Stomach (tissue), 9 donors: ENCODE results near the gene TMEM9B. TPM values are rescaled to one million over a fixed set of nuclear protein-coding genes. Genes with fewer than 3 reads are reported as not detected.

Experiments used
- DNase-seq, 2 donors: peaks; one replicate each; pipeline versions ENCODE4 v3.0.0 to v3.0.0-alpha.2; 2013 to 2019
- H3K27ac ChIP-seq, 5 donors: fragments of 200-600 bp in 4 of 5; sonication (generic) in 4 of 5; one replicate each; pipeline ENCODE4 v1.5.1; 2013 to 2019; ENCODE audit warnings: mild to moderate bottlenecking in 1 of 5, moderate library complexity in 1 of 5
- H3K27me3 ChIP-seq, 3 donors: fragments of 200-600 bp; sonication (generic); one replicate each; pipeline ENCODE4 v1.5.1; 2017 to 2019; ENCODE audit warnings: mixed run types in 1 of 3
- H3K36me3 ChIP-seq, 4 donors: fragments of 200-600 bp; sonication (generic); 1 replicate in 3 of 4; 2 replicates in 1 of 4; pipeline ENCODE4 v1.5.1; 2016 to 2019
- H3K4me1 ChIP-seq, 4 donors: fragments of 200-600 bp; sonication (generic); one replicate each; pipeline ENCODE4 v1.5.1; 2016 to 2019
- H3K4me3 ChIP-seq, 4 donors: fragments of 200-600 bp; sonication (generic) in 3 of 4; one replicate each; pipeline ENCODE4 v1.5.1; 2016 to 2019; ENCODE audit warnings: mild to moderate bottlenecking in 1 of 4
- H3K9me3 ChIP-seq, 4 donors: fragments of 200-600 bp; sonication (generic); one replicate each; pipeline ENCODE4 v1.5.1; 2016 to 2019
- EP300 ChIP-seq: sonication (generic); formaldehyde crosslinking; IDR thresholded peaks from one replicate; pipeline ENCODE4 v1.6.1; 2017; ENCODE audit warnings: antibody characterized with exemption
- POLR2A ChIP-seq, 4 donors: fragments of 450-650 bp; IDR thresholded peaks; one replicate each; pipeline ENCODE4 v1.6.1; 2016; ENCODE audit warnings: antibody characterized with exemption in 4 of 4, control low read depth in 2 of 4, mild to moderate bottlenecking in 1 of 4, moderate library complexity in 1 of 4
- POLR2AphosphoS5 ChIP-seq, 3 donors: sonication (generic); formaldehyde crosslinking; IDR thresholded peaks; one replicate each; pipeline ENCODE4 v1.6.1; 2016; ENCODE audit warnings: antibody characterized with exemption in 3 of 3
- WGBS, 5 donors: extraction: QIAGEN DNeasy Blood & Tissue Kit in 3 of 5; methylation state at CpG; one replicate each; pipeline versions ENCODE4 v1.1.5 to v1.1.7; 2013 to 2018; 5-methylcytosine and 5-hydroxymethylcytosine counted together
- intact Hi-C: fragments of 100-400 bp; cut with DNase I; formaldehyde crosslinking; loops from one replicate; pipeline ENCODE4 v1.15.1; 2023; ENCODE audit warnings: low total_unique reads
- polyA plus RNA-seq, 3 donors: library from polyadenylated mRNA; stranded (reverse); fragments of 200-250 nt; gene quantifications; one replicate each; pipeline ENCODE4 v1.2.3, GENCODE V29; 2013
- total RNA-seq, 5 donors: library from RNA; depleted of rRNA; stranded (reverse); fragments of >200 nt; gene quantifications; one replicate each; pipeline versions ENCODE4 v1.1.0 to v1.2.3, GENCODE V29; 2014 to 2016
- TF ChIP-seq, protein P1 (sequence below), 7 experiments: fragments of 450-650 bp in 4 of 7; fragments of 200-600 bp in 3 of 7; sonication (generic) in 3 of 7; IDR thresholded peaks; one replicate each; pipeline ENCODE4 v1.5.1; 2016 to 2019; ENCODE audit warnings: antibody characterized with exemption in 7 of 7, control low read depth in 2 of 7, mild to moderate bottlenecking in 1 of 7
- donor health status: healthy with polysubstance abuse.
- donor health status: Bipolar disorder and iron deficiency.
- donor health status: healthy.

Gene TMEM9B
- total and polyA plus RNA-seq, 8 donors: 0.58 to 74.4 (median 30.9) TPM

- Histone ChIP-seq H3K27me3 (no peaks in the 10 kb centered on the region), H3K4me1 (peaks cover 19 to 57% (median 48%) of the 10 kb centered on the region in 4 donors), H3K9me3 (no peaks in the 10 kb centered on the region), H3K36me3 (peaks cover 0 to 11% (median 6%) of the 10 kb centered on the region in 4 donors), H3K4me3 (no peak overlapping the region), H3K27ac (peak overlapping the region in 1 of 5 donors; percentile 2)
- TF ChIP-seq POLR2AphosphoS5 (IDR thresholded peaks at IDR 0.05) (no peak), POLR2A (IDR thresholded peaks at IDR 0.05) (no peak), EP300 (no peak)
- TF ChIP-seq, protein P1, sequence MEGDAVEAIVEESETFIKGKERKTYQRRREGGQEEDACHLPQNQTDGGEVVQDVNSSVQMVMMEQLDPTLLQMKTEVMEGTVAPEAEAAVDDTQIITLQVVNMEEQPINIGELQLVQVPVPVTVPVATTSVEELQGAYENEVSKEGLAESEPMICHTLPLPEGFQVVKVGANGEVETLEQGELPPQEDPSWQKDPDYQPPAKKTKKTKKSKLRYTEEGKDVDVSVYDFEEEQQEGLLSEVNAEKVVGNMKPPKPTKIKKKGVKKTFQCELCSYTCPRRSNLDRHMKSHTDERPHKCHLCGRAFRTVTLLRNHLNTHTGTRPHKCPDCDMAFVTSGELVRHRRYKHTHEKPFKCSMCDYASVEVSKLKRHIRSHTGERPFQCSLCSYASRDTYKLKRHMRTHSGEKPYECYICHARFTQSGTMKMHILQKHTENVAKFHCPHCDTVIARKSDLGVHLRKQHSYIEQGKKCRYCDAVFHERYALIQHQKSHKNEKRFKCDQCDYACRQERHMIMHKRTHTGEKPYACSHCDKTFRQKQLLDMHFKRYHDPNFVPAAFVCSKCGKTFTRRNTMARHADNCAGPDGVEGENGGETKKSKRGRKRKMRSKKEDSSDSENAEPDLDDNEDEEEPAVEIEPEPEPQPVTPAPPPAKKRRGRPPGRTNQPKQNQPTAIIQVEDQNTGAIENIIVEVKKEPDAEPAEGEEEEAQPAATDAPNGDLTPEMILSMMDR (IDR thresholded peaks at IDR 0.05): no peak
- no peak for DNase-seq
- 49 to 62% (median 54%) methylated on average over 2 of the region's 2 CpGs for WGBS, 5 donors
- intact Hi-C loops: loop anchor here (10.0 kb wide), 1 partner anchor 277 kb away; the partner anchor contains the start of genes RPL27A and TRIM66
These were observed 2.8 kb downstream of the TMEM9B start for GRCh38 chr11:8961401-8961800.

DNA sequence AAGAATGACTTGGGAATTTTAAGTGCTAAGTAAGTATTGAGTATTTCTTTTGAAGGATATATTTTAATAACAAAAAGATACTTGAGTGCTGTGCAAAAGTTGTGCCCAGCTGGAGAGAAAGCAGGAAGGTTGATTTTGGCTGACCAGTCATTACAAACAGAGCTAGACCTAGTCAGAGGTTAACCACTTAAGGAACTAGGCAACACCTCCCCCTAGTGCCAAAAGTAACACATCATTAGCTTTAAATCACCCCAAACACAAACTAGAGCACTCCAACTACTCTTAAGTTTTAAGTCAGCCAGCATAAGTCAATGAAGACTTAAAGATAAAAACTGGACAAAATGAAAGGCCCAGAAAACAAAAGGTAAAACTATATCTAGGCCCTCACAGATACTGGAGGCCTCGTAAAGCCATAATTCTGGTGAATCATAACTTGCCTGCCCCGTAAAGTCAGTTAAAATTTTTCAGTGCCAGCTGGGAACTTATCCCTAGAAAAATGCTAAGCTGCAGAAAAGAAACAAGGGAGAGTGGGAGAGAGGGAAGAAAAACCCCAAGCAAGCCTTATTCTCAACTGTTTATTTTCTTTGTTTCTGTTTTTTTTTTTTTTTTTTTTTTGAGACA lies 4.6 kb downstream of the TMEM9B start:
- peak overlapping the region in 4 of 5 donors; percentile 54 to 75 (median 70) for H3K27ac ChIP-seq
- intact Hi-C loops: loop anchor here (10.0 kb wide), 1 partner anchor 275 kb away; the partner anchor contains the start of genes RPL27A and TRIM66
- WGBS, 5 donors: 6 to 41% (median 18%) methylated on average over 2 of the region's 2 CpGs
- DNase-seq: peak in 1 of 2 donors; percentile 90
- peaks cover 11 to 28% (median 23%) of the 10 kb centered on the region in 4 donors for H3K36me3 ChIP-seq
- TF ChIP-seq POLR2A (IDR thresholded peaks at IDR 0.05): no peak
- TF ChIP-seq, protein P1 (IDR thresholded peaks at IDR 0.05): peak in 5 of 7 experiments; percentile 28 to 66 (median 43)
- TF ChIP-seq POLR2AphosphoS5 (IDR thresholded peaks at IDR 0.05): peak in 1 of 3 donors; percentile 71
- no peak overlapping the region for H3K4me3 ChIP-seq
- no peaks in the 10 kb centered on the region for H3K9me3 ChIP-seq
- no peaks in the 10 kb centered on the region for H3K27me3 ChIP-seq
- peaks cover 19 to 47% (median 36%) of the 10 kb centered on the region in 4 donors for H3K4me1 ChIP-seq

DNA sequence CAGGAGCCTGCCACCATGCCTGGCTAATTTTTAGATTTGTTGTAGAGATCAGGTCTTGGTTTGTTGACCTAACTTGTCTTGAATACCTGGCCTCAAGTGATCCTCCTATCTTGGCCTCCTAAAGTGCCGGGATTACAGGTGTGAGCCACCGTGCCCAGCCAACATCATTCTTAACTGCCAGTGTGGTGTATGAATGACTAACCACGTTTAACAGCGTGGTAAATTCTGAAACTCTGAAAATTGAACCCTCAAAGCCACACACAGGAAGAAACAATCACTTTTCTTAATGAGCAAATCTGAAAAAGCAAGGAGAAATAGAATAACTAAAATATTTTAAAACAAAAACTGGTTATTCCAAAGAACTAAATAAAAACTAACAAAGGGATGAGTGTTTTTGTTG lies 7.4 kb downstream of the TMEM9B start:
- Histone ChIP-seq H3K4me1 (peaks cover 6 to 28% (median 17%) of the 10 kb centered on the region in 4 donors), H3K27me3 (no peaks in the 10 kb centered on the region), H3K36me3 (peaks cover 20 to 56% (median 51%) of the 10 kb centered on the region in 4 donors), H3K9me3 (no peaks in the 10 kb centered on the region), H3K4me3 (no peak overlapping the region), H3K27ac (no peak overlapping the region)
- TF ChIP-seq POLR2A (IDR thresholded peaks at IDR 0.05) (no peak), POLR2AphosphoS5 (IDR thresholded peaks at IDR 0.05) (no peak), EP300 (no peak)
- TF ChIP-seq, protein P1 (IDR thresholded peaks at IDR 0.05): no peak
- intact Hi-C loops: no loop called here
- 80 to 84% (median 82%) methylated on average over 4 of the region's 4 CpGs for WGBS, 5 donors
- no peak for DNase-seq

DNA sequence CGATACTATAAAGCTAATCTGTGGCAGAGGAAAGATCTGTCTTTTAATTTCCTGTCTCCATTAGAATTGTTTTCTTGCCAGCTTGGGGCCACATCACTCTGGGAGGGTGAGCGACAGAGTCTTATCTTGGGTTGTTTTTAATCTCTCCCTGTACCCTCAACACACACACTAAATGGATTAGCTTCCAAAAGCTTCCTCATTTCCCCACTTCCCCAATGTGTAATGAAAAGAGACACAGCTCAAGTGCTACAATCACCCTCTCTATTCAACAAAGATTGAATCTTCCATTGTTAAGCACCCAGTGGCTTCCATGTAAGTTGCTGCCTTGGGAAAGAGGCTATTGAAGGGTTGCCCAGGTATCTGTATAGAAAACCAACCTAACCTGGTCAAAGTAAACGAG lies 15.4 kb downstream of the TMEM9B start:
- intact Hi-C loops: no loop called here
- Histone ChIP-seq H3K36me3 (peaks cover 9 to 72% (median 67%) of the 10 kb centered on the region in 4 donors), H3K27ac (no peak overlapping the region), H3K4me1 (peaks cover 0 to 8% (median 0%) of the 10 kb centered on the region in 4 donors), H3K4me3 (no peak overlapping the region), H3K27me3 (no peaks in the 10 kb centered on the region), H3K9me3 (no peaks in the 10 kb centered on the region)
- TF ChIP-seq POLR2A (IDR thresholded peaks at IDR 0.05): no peak
- TF ChIP-seq, protein P1 (IDR thresholded peaks at IDR 0.05): no peak
- TF ChIP-seq EP300: no peak
- TF ChIP-seq POLR2AphosphoS5 (IDR thresholded peaks at IDR 0.05): no peak
- WGBS, 5 donors: 49 to 63% (median 57%) methylated on average over 3 of the region's 3 CpGs
- DNase-seq: no peak
